GM23338 (cell line): Measurements from ENCODE around the gene GDI2. TPM values are rescaled to one million over a fixed set of nuclear protein-coding genes. Genes with fewer than 3 reads are reported as not detected.

Source experiments
- ATAC-seq: fragments of 200-7000 bp; cut with Tn5 transposase; 3 replicates; pipeline ENCODE4 v1.9.1; 2020
- DNase-seq: peaks from one replicate; pipeline ENCODE4 v3.0.0-alpha.2; 2015; ENCODE audit warnings: low spot score
- H2AFZ ChIP-seq: fragments of 200-600 bp; sonication (generic); 2 replicates; pipeline ENCODE4 v1.8.0; 2016; ENCODE audit warnings: antibody characterized with exemption, mild to moderate bottlenecking, moderate library complexity
- H3F3A ChIP-seq: fragments of 200-600 bp; sonication (generic); replicated peaks from 2 replicates; pipeline ENCODE4 v1.8.0; 2017; ENCODE audit warnings: antibody characterized with exemption, mixed run types, low read depth
- H3K27ac ChIP-seq: fragments of 200-600 bp; sonication (generic); 2 replicates; pipeline ENCODE4 v1.6.1; 2016; ENCODE audit warnings: low read depth
- H3K27me3 ChIP-seq: fragments of 200-600 bp; sonication (generic); 2 replicates; pipeline ENCODE4 v1.8.0; 2016; ENCODE audit warnings: mild to moderate bottlenecking, mixed run types, moderate library complexity; ENCODE audit not compliant: insufficient read depth
- H3K36me3 ChIP-seq: fragments of 200-600 bp; sonication (generic); 2 replicates; pipeline ENCODE4 v1.8.0; 2016; ENCODE audit warnings: mild to moderate bottlenecking; ENCODE audit not compliant: insufficient read depth
- H3K4me1 ChIP-seq: fragments of 200-600 bp; sonication (generic); 2 replicates; pipeline ENCODE4 v1.8.0; 2016; ENCODE audit warnings: mild to moderate bottlenecking, moderate library complexity; ENCODE audit not compliant: insufficient read depth
- H3K4me2 ChIP-seq: fragments of 200-600 bp; sonication (generic); 2 replicates; pipeline ENCODE4 v1.7.1; 2017; ENCODE audit warnings: mixed run types
- H3K4me3 ChIP-seq: fragments of 200-600 bp; sonication (generic); 2 replicates; pipeline ENCODE4 v1.6.1; 2016; ENCODE audit warnings: mixed run types
- H3K79me2 ChIP-seq: fragments of 200-600 bp; sonication (generic); replicated peaks from 2 replicates; pipeline ENCODE4 v1.8.0; 2017; ENCODE audit warnings: mild to moderate bottlenecking; ENCODE audit not compliant: insufficient read depth
- H3K9me2 ChIP-seq: fragments of 200-600 bp; sonication (generic); 2 replicates; pipeline ENCODE4 v1.8.0; 2017; ENCODE audit not compliant: insufficient read depth
- H4K20me1 ChIP-seq: fragments of 200-600 bp; sonication (generic); replicated peaks from 2 replicates; pipeline ENCODE4 v1.8.0; 2017; ENCODE audit warnings: mild to moderate bottlenecking; ENCODE audit not compliant: insufficient read depth
- H3K27ac Mint-ChIP-seq: 2 replicates; pipeline ENCODE4 v1.8.0; 2020; ENCODE audit warnings: inconsistent platforms, mild to moderate bottlenecking, moderate library complexity, mixed read lengths
- H3K27me3 Mint-ChIP-seq: 3 replicates; pipeline ENCODE4 v1.8.0; 2022; ENCODE audit warnings: low read depth, mild to moderate bottlenecking, moderate library complexity, mixed read lengths, inconsistent platforms; ENCODE audit not compliant: insufficient read depth, poor library complexity
- H3K36me3 Mint-ChIP-seq: 3 replicates; pipeline ENCODE4 v1.8.0; 2021; ENCODE audit warnings: low read depth, mild to moderate bottlenecking, inconsistent platforms, moderate library complexity, mixed read lengths
- H3K4me1 Mint-ChIP-seq: 3 replicates; pipeline ENCODE4 v1.8.0; 2020; ENCODE audit warnings: mild to moderate bottlenecking, inconsistent platforms, mixed read lengths
- H3K4me3 Mint-ChIP-seq: 3 replicates; pipeline ENCODE4 v1.8.0; 2021; ENCODE audit warnings: moderate library complexity, mild to moderate bottlenecking, inconsistent platforms, mixed read lengths
- H3K9me3 Mint-ChIP-seq: 3 replicates; pipeline ENCODE4 v1.8.0; 2020; ENCODE audit warnings: moderate library complexity, mild to moderate bottlenecking, inconsistent platforms, mixed read lengths
- CREB1 ChIP-seq: fragments of 250-450 bp; sonication (Bioruptor Pico); IDR thresholded peaks from 2 replicates; pipeline ENCODE4 v1.5.0; 2020; ENCODE audit warnings: low read depth, mild to moderate bottlenecking, moderate library complexity
- EZH2 ChIP-seq: fragments of 200-600 bp; sonication (generic); IDR thresholded peaks from one replicate; pipeline ENCODE4 v1.8.0; 2017; ENCODE audit warnings: antibody characterized with exemption, mild to moderate bottlenecking, low read depth; ENCODE audit not compliant: unreplicated experiment
- EZH2phosphoT487 ChIP-seq: fragments of 200-600 bp; sonication (generic); IDR thresholded peaks from one replicate; pipeline ENCODE4 v1.8.1; 2018; ENCODE audit warnings: antibody characterized with exemption; ENCODE audit not compliant: unreplicated experiment
- NANOG ChIP-seq: IDR thresholded peaks from 2 replicates; pipeline ENCODE4 v1.6.1; 2016; ENCODE audit warnings: antibody characterized with exemption, borderline replicate concordance
- POLR2AphosphoS5 ChIP-seq: IDR thresholded peaks from 2 replicates; pipeline ENCODE4 v1.6.1; 2016; ENCODE audit warnings: antibody characterized with exemption, low read depth
- ZNF114 ChIP-seq: fragments of 250-450 bp; sonication (Bioruptor Pico); IDR thresholded peaks from 2 replicates; pipeline ENCODE4 v1.5.0; 2020; ENCODE audit warnings: mild to moderate bottlenecking, moderate library complexity
- ZNF331 ChIP-seq: fragments of 250-450 bp; sonication (Bioruptor Pico); IDR thresholded peaks from 2 replicates; pipeline ENCODE4 v1.5.0; 2020; ENCODE audit warnings: low read depth, mild to moderate bottlenecking, moderate library complexity
- polyA plus RNA-seq: library from polyadenylated mRNA; unstranded; fragments of >200 nt; fragmentation: Nextera tagmentation; extraction: Ambion mirVana; gene quantifications from 2 replicates; pipeline ENCODE4 v1.2.1, GENCODE V29; 2016
- total RNA-seq: library from RNA; depleted of rRNA; stranded (reverse); fragments of >200 nt; shearing (Covaris generic); gene quantifications from 2 replicates; pipeline ENCODE4 v1.2.3, GENCODE V29; 2014
- TF ChIP-seq, protein P1 (sequence below): IDR thresholded peaks from 2 replicates; pipeline ENCODE4 v1.6.1; 2016; ENCODE audit warnings: antibody characterized with exemption
- TF ChIP-seq, protein P2 (sequence below): IDR thresholded peaks from one replicate; pipeline ENCODE4 v1.6.1; 2018; ENCODE audit warnings: antibody characterized with exemption; ENCODE audit not compliant: unreplicated experiment
- TF ChIP-seq, protein P3 (sequence below), 2 experiments: fragments of 200-600 bp in 1 of 2; sonication (generic) in 1 of 2; conservative IDR thresholded peaks; 2 replicates each; pipeline versions ENCODE4 v1.5.1 to v1.6.1; 2016 to 2017; ENCODE audit warnings: antibody characterized with exemption in 2 of 2, low read depth in 2 of 2, mild to moderate bottlenecking in 2 of 2, moderate library complexity in 1 of 2

Gene GDI2
- total and polyA plus RNA-seq, 2 experiments from 2014 or later: 269 to 505 TPM

DNA sequence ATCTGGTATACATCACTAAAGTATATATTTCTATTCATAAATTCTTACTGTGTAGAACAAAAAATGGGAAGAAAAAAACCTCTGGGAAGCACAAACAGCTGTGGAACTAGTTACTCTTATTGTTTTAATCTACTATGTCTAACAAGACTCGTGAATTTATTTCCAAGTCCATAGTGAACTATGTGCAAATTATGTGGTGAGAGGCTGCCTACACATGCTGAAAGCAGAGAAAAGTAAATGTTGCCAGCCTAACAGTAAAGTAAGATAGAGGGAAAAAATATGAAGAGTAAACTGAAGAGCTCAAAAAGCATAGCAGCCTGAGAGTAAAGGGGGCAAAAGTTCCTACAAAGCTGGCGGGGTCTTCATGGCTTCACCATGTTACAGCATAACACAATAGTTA, 3.0 kb downstream of the GDI2 start (continued):
- TF ChIP-seq, protein P1, sequence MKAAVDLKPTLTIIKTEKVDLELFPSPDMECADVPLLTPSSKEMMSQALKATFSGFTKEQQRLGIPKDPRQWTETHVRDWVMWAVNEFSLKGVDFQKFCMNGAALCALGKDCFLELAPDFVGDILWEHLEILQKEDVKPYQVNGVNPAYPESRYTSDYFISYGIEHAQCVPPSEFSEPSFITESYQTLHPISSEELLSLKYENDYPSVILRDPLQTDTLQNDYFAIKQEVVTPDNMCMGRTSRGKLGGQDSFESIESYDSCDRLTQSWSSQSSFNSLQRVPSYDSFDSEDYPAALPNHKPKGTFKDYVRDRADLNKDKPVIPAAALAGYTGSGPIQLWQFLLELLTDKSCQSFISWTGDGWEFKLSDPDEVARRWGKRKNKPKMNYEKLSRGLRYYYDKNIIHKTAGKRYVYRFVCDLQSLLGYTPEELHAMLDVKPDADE: no peak
- TF ChIP-seq POLR2AphosphoS5 (no peak), CREB1 (CRISPR knock-in tag) (no peak), ZNF331 (CRISPR knock-in tag) (no peak)
- TF ChIP-seq, protein P2, sequence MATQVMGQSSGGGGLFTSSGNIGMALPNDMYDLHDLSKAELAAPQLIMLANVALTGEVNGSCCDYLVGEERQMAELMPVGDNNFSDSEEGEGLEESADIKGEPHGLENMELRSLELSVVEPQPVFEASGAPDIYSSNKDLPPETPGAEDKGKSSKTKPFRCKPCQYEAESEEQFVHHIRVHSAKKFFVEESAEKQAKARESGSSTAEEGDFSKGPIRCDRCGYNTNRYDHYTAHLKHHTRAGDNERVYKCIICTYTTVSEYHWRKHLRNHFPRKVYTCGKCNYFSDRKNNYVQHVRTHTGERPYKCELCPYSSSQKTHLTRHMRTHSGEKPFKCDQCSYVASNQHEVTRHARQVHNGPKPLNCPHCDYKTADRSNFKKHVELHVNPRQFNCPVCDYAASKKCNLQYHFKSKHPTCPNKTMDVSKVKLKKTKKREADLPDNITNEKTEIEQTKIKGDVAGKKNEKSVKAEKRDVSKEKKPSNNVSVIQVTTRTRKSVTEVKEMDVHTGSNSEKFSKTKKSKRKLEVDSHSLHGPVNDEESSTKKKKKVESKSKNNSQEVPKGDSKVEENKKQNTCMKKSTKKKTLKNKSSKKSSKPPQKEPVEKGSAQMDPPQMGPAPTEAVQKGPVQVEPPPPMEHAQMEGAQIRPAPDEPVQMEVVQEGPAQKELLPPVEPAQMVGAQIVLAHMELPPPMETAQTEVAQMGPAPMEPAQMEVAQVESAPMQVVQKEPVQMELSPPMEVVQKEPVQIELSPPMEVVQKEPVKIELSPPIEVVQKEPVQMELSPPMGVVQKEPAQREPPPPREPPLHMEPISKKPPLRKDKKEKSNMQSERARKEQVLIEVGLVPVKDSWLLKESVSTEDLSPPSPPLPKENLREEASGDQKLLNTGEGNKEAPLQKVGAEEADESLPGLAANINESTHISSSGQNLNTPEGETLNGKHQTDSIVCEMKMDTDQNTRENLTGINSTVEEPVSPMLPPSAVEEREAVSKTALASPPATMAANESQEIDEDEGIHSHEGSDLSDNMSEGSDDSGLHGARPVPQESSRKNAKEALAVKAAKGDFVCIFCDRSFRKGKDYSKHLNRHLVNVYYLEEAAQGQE: no peak

DNA sequence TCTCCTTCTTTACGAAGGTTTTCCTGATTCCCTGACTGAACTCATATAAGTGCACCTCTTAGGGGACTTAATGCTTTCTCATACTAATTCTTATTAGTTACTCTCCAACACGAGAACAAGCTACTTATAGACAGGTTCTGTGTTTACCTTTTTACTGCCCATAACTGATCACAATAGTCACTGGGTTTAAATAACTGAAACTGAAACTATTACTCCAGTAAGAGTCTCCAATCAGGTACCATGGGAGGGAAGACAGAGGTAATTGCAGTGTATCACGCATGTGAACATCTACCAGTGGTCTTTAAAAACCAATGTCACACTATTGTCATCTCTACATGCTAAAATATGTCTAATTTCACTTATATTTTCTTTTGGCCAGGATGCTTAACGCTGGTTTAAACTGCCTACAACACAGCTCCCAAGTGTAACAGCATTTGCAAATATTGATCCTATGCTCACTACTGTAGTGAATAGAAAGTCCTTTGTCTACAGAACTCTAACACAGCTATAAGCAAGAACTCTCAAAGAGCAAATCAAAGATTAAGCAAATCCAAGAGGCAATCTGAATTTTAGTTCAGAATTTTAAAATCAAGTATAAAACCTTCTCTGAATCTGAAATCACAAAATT, 3.6 kb downstream of the GDI2 start:
- Mint-ChIP-seq H3K36me3 (peaks cover 35% of the 10 kb centered on the region), H3K4me3 (peak overlapping the region; percentile 4; the same call in 1 of the 3 replicates), H3K27ac (no peak overlapping the region), H3K9me3 (no peaks in the 10 kb centered on the region), H3K4me1 (peaks cover 22% of the 10 kb centered on the region), H3K27me3 (peaks cover under 1% of the 10 kb centered on the region)
- no peak overlapping the region for H2AFZ ChIP-seq
- peak overlapping the region; percentile 73; the same call in 1 of the 2 replicates for H3K4me3 ChIP-seq
- no peaks in the 10 kb centered on the region for H3F3A ChIP-seq
- ATAC-seq: no peak
- peak overlapping the region; percentile 22 for H3K4me2 ChIP-seq
- peaks cover 21% of the 10 kb centered on the region for H3K4me1 ChIP-seq
- H4K20me1 ChIP-seq: peaks cover 60% of the 10 kb centered on the region
- H3K9me2 ChIP-seq: no peaks in the 10 kb centered on the region
- peak overlapping the region; percentile 35; the same call in 1 of the 2 replicates for H3K27ac ChIP-seq
- H3K36me3 ChIP-seq: no peaks in the 10 kb centered on the region; the same call in 1 of the 2 replicates
- no peaks in the 10 kb centered on the region for H3K27me3 ChIP-seq
- no peak for DNase-seq
- peaks cover 91% of the 10 kb centered on the region for H3K79me2 ChIP-seq
- TF ChIP-seq EZH2phosphoT487: no peak
- no peak for TF ChIP-seq ZNF114 (CRISPR knock-in tag)
- TF ChIP-seq, protein P3, sequence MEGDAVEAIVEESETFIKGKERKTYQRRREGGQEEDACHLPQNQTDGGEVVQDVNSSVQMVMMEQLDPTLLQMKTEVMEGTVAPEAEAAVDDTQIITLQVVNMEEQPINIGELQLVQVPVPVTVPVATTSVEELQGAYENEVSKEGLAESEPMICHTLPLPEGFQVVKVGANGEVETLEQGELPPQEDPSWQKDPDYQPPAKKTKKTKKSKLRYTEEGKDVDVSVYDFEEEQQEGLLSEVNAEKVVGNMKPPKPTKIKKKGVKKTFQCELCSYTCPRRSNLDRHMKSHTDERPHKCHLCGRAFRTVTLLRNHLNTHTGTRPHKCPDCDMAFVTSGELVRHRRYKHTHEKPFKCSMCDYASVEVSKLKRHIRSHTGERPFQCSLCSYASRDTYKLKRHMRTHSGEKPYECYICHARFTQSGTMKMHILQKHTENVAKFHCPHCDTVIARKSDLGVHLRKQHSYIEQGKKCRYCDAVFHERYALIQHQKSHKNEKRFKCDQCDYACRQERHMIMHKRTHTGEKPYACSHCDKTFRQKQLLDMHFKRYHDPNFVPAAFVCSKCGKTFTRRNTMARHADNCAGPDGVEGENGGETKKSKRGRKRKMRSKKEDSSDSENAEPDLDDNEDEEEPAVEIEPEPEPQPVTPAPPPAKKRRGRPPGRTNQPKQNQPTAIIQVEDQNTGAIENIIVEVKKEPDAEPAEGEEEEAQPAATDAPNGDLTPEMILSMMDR (conservative IDR thresholded peaks at IDR 0.05; ENCODE audit: low read depth in 2 of 2): no peak
- TF ChIP-seq ZNF331 (CRISPR knock-in tag): no peak
- TF ChIP-seq, protein P1: no peak
- no peak for TF ChIP-seq EZH2
- no peak for TF ChIP-seq NANOG
